ENCODE data around the gene YIPF4.
"Not testable (repeated sequence)": the region's sequence is repeated elsewhere in the genome, so short reads cannot be mapped to it uniquely, and the experiment has no call there.

The YIPF4 gene

DNA sequence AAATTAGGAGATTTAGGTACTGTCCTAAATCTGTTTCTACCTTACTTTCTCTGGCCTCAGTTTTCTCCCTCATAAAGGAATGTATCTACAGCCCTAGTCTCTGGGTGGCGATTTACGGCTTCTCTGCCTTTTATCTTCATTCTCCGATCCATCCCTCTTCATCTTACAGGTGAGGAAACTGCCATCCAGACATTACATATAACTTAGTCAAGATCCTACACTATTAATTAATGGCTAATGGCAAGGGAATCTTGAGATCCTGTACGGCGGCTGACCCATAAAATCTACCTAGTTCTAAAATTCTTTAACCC, 386 bp upstream of the YIPF4 start:
- in situ Hi-C loops (cut with HindIII; ENCODE audit: low pct_ligation_motif_present, low pct_unique_long_range_greater_than_20kb, low sequenced_read_pairs) = no loop called here

DNA sequence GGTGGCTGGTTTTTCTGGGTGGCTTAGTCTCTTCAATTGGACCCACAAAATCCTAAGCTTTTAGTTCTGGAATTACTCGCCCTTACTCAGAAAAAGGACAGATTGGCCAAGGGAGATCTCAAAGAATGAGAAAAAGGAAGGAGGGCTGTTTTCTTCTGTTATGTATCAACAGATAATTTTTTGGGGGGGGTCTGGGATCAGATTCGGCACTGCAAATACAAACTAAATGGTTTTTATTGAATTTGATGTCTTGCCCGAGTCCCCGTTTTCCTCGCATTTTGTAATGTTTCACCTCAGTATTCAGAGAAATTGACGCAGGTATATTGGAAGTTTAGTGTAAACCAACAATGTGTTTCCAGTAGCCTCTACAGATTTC, 762 bp downstream of the YIPF4 start:
- DNase-seq = no peak
- in situ Hi-C loops (cut with HindIII; ENCODE audit: low pct_ligation_motif_present, low pct_unique_long_range_greater_than_20kb, low sequenced_read_pairs) = no loop called here

More for the DNA sequence above, 386 bp upstream of the YIPF4 start:
- no peak for DNase-seq

- in situ Hi-C loops (cut with HindIII; ENCODE audit: low pct_ligation_motif_present, low pct_unique_long_range_greater_than_20kb, low sequenced_read_pairs) = no loop called here
- DNase-seq = no peak
Observed at GRCh38 chr2:32284321-32284720, 6.6 kb downstream of the YIPF4 start.

DNA sequence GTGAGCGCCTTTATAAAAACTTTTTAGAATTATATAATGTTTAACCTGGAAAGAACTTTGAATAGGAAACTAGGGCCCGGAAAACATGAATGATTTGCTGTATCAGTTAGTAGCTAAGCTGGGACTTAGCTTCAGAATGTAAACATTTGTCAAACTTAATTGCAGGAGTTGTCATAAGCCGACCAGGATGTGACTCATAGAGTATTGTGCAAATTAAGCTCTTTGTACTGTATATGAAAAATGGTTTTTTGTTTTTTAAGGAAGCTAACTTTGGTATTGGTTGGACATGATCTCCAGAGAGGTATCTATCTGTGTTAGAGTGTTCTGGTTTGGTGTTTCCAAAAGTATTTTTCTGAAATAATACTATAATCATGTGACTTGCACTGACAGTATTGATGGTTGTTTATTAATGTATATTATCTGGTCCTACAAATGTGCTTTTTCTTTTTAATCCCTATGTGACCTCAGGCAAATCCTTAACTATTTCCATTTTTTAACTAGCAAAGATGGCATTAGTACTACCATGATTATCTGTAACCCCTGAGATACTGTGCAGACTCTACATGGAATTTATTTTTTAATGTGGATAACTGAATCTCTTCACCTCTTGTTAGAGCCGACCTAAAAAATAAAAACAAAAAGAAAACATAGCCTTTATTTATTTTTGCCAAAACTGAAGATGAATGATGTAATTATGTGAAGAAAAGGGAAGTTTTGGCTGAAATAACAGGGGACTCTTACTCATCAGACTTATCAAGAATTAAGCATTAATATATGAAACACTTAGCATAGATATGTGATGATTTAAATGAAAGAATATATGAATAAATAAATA, 11.7 kb downstream of the YIPF4 start:
- in situ Hi-C loops (cut with HindIII; ENCODE audit: low pct_ligation_motif_present, low pct_unique_long_range_greater_than_20kb, low sequenced_read_pairs) = no loop called here

DNA sequence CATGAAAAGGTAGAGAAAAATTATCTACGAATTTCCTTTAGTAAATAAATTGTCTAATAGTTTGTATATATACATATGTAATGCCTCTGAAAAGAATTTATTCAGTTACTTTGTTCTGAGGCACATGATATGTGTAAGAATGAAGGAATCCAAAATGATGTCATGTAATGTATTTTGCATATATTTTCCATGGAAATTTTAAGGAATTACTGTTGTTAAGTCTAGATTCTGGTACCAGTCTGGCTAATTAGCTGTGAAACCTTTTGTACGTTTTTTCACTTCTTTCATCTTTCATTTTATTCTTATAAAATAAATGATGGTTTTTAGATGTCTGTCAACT, 12.3 kb downstream of the YIPF4 start:
- in situ Hi-C loops (cut with HindIII; ENCODE audit: low pct_ligation_motif_present, low pct_unique_long_range_greater_than_20kb, low sequenced_read_pairs) = no loop called here
- no peak for DNase-seq

More for the DNA sequence above, 11.7 kb downstream of the YIPF4 start:
- DNase-seq = no peak

DNA sequence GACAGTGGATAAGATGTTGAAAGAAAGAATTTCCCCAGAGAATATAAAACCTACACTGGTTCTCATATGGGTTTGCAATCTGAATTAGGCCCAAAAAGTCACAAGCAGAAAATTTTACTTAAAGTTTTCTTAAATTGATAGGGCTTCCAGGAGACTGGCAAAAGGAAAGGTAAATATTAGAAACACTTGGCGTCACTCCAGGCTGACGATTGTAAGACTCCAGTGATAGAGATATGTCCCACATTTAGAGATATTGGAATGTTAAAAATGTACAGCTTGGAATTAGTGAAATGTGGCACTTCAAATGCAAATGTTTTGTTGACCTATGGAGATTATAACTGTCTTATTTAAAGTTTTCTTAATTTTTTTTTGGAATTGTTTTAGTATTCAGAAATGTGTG, 14.0 kb downstream of the YIPF4 start:
- DNase-seq = no peak
- in situ Hi-C loops (cut with HindIII; ENCODE audit: low pct_ligation_motif_present, low pct_unique_long_range_greater_than_20kb, low sequenced_read_pairs) = no loop called here

DNA sequence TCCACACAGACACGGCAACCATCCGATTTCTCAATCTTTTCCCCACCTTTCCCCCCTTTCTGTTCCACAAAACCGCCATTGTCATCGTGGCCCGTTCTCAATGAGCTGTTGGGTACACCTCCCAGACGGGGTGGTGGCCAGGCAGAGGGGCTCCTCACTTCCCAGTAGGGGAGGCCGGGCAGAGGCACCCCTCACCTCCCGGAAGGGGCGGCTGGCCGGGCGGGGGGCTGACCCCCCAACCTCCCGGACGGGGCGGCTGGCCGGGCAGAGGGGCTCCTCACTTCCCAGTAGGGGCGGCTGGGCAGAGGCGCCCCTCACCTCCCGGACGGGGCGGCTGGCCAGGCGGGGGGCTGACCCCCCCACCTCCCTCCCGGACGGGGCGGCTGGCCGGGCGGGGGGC, 15.8 kb downstream of the YIPF4 start:
- in situ Hi-C loops (cut with HindIII; ENCODE audit: low pct_ligation_motif_present, low pct_unique_long_range_greater_than_20kb, low sequenced_read_pairs) = not testable (repeated sequence)

DNA sequence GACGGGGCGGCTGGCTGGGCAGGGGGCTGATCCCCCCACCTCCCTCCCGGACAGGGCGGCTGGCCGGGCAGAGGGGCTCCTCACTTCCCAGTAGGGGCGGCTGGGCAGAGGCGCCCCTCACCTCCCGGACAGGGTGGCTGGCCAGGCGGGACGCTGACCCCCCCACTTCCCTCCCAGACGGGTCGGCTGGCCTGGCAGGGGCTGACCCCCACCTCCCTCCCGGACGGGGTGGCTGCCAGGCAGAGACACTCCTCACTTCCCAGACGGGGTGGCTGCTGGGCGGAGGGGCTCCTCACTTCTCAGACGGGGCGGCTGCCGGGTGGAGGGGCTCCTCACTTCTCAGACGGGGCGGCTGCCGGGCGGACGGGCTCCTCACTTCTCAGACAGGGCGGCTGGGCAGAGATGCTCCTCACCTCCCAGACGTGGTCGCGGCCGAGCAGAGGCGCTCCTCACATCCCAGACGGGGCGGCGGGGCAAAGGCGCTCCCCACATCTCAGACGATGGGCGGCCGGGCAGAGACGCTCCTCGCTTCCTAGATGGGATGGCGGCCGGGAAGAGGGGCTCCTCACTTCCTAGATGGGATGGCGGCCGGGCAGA, 16.4 kb downstream of the YIPF4 start:
- DNase-seq; in situ Hi-C loops (cut with HindIII; ENCODE audit: low pct_ligation_motif_present, low pct_unique_long_range_greater_than_20kb, low sequenced_read_pairs): not testable (repeated sequence)

More for the DNA sequence above, 15.8 kb downstream of the YIPF4 start:
- not testable (repeated sequence) for DNase-seq

- DNase-seq = no peak
- in situ Hi-C loops (cut with HindIII; ENCODE audit: low pct_ligation_motif_present, low pct_unique_long_range_greater_than_20kb, low sequenced_read_pairs) = no loop called here
Observed at GRCh38 chr2:32310577-32310976, 32.9 kb downstream of the YIPF4 start.

DNA sequence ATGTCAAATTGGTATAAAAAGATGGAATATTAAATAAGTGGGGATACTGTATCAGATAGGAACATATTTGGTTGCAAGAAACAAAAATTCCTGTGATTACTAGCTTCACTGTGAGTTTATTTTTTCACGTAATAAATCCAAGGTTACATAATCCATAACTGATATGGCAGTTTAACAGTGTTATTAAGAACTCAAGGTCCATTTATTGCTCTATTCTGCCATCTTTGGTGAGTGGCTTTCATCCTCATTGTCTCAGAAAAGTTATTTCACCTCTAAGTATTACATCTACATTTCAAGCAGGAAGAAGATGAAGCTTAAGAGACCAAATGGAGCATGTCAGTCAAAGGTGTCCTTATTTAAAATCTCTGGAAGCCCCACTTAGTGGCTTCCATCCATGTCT, 37.2 kb downstream of the YIPF4 start:
- no peak for DNase-seq
- in situ Hi-C loops (cut with HindIII; ENCODE audit: low pct_ligation_motif_present, low pct_unique_long_range_greater_than_20kb, low sequenced_read_pairs) = no loop called here

DNA sequence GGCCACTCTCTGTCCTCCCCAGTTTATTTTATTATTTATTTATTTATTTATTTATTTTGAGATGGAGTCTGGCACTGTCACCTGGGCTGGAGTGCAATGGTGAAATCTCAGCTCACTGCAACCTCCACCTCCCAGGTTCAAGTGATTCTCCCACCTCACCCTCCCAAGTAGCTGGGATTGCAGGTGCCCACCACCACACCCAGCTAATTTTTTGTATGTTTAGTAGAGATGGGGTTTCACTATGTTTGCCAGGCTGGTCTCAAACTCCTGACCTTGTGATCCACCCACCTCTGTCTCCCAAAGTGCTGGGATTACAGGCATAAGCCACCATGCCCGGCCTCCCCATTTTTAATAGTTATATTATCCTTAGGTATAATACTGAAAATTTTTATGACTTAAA, 51.0 kb downstream of the YIPF4 start:
- DNase-seq; in situ Hi-C loops (cut with HindIII; ENCODE audit: low pct_ligation_motif_present, low pct_unique_long_range_greater_than_20kb, low sequenced_read_pairs): not testable (repeated sequence)

- DNase-seq; in situ Hi-C loops (cut with HindIII; ENCODE audit: low pct_ligation_motif_present, low pct_unique_long_range_greater_than_20kb, low sequenced_read_pairs): not testable (repeated sequence)
Observed at GRCh38 chr2:32329180-32329980, 51.7 kb downstream of the YIPF4 start.

DNA sequence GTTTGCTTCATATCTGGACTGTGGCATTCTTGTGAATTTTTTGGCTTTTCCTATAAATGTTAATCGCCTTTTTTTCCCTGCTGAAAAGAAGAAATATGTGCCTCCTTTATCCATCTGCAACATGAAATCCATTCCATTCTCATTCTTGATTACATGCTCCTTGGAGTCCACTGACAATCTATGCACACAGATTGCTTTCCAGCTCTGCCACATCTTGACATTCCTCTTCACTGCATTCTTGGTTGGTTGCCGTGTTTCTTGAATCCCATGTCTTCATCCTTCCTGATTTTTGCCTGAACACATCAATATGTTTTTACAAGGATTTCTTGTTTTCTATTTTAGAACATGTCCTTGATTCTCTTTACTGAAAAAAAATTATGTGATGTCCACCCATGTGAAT, 52.4 kb downstream of the YIPF4 start:
- DNase-seq = no peak

DNA sequence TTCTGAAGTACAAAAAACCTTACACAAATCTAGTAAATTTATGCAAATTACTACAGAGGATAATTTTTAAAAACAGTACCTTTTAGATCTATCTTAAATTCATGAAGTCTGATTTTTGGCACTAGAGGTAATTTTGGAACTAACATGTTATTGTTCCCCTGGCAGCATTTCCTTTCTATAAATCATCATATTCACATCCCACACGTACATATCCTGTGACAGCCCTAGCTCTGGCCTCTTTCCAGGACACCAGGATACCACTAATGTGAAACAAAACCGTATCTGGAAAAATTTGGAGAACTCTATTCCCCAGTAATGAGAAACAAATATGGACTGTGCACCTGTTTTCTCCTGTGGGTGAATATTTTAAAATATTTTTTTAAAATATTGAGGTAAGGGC, 65.1 kb downstream of the YIPF4 start:
- in situ Hi-C loops (cut with HindIII; ENCODE audit: low pct_ligation_motif_present, low pct_unique_long_range_greater_than_20kb, low sequenced_read_pairs) = no loop called here
- no peak for DNase-seq

More for the DNA sequence above, 52.4 kb downstream of the YIPF4 start:
- in situ Hi-C loops (cut with HindIII; ENCODE audit: low pct_ligation_motif_present, low pct_unique_long_range_greater_than_20kb, low sequenced_read_pairs) = no loop called here

DNA sequence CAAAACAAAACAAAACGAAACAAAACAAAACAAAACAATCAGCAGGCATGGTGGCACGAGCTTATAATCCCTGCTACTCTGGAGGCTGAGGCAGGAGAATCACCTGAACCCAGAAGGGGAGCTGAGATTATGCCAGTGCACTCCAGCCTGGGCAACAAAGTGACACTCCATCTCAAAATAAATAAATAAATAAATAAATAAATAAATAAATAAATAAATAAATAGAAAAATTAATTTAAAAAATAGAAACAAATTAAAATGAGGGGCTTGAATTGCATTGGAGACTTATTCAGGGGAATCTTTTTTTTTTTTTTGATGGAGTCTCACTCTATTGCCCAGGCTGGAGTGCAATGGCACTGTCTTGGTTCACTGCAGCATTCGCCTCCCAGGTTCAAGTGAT, 73.1 kb downstream of the YIPF4 start:
- DNase-seq; in situ Hi-C loops (cut with HindIII; ENCODE audit: low pct_ligation_motif_present, low pct_unique_long_range_greater_than_20kb, low sequenced_read_pairs): not testable (repeated sequence)

DNA sequence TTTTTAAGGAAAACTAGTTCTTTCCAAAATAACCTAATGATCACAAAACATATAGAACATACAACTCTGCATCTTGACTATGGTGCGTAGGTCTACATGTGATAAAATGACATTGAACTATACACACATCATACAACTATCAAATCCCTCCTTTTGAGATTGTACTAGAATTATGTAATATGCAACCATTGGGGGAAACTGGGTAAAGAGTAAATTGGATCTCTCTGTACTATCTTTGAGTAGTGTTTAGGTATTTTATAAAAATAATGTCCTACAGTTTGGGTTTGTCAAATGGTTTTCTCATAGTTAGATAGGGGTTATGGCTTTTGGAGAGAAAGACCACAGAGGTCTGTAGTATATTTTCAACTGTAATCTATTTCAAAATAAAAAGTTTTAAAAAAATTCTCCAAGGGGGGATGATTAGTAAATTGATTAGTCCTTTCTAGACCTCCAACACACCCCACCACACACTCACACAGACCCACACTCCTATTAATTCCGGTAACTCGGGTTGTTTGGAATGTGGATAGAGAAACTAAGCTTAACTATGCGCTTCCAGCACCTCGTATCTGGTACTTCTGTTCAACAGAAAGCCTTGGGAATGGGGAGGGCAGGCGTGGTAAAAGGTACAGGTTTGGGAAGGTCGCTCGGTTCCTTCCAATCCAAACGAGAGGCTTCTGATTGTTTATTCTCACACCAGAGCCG, 78.4 kb downstream of the YIPF4 start:
- DNase-seq = no peak
- in situ Hi-C loops (cut with HindIII; ENCODE audit: low pct_ligation_motif_present, low pct_unique_long_range_greater_than_20kb, low sequenced_read_pairs) = no loop called here

DNA sequence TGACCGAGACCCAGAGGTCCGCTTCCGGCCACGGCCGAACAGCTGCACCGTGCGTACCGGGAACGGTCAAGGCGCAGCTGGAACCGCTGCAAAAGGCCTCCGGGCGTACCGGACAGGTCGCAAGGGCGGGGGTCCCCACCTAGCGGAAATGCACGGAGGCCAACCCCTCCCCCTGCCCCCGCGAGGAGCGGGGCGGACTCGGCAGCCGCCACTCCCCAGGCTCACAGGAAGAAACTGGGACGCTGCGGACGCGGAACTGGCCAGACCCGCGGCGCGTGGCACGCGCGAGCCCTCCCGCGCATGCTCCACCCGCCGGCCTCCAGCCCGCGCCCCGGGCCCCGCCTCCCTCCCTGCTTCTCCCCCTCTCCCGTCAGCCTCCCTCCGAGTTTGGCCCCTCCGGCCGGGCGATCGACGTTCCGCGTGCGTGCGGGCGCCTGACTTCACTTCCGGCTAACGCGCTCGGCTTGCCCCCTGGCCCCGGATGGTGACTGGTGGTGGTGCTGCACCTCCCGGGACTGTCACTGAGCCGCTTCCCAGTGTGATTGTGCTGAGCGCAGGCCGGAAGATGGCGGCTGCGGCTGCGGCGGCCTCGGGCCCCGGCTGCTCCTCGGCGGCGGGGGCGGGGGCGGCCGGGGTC, 79.1 kb downstream of the YIPF4 start, which contains the start of gene BIRC6:
BIRC6 (plus strand) TSS at position 343 of the 637 bp plus-strand sequence; CDS start at position 482, 139 bp downstream.
- in situ Hi-C loops (cut with HindIII; ENCODE audit: low pct_ligation_motif_present, low pct_unique_long_range_greater_than_20kb, low sequenced_read_pairs) = no loop called here

DNA sequence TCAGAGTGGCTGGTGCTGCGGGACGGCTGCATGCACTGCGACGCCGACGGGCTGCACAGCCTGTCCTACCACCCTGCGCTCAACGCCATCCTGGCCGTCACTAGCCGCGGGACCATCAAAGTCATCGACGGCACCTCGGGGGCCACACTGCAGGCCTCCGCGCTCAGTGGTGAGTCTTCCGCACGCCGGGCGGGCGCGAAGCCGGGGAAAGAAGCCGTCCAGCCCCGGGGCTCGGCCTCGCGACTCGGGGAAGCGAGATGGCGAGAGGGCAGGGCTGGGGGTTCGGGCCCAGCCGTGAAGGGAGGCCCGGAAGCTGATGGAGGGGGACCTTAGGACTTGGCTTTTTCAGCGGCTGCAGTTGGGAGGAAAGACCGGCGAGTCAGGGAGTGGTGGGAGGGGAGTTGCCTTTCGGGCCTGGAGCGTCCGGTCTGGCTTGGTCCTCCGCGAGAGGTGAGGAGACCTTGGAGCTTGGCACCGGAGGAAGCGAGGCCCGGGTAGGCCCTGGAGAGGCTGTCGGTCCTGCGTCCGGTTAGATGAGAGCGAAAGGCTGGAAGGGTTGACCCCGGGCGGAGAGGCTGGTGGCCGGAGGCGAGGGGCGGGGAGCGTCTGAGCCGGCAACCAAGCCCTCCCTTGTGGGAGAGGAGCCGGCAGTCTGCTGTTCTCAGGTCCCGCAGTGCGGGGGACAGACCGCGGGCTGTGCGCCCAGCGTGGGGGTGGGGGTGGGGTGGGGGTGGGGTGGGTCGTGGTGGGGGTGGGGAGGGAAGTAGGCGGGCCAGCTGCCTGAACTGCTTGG, 79.8 kb downstream of the YIPF4 start:
- peak; percentile 60 for DNase-seq
- in situ Hi-C loops (cut with HindIII; ENCODE audit: low pct_ligation_motif_present, low pct_unique_long_range_greater_than_20kb, low sequenced_read_pairs) = no loop called here

More for the DNA sequence above, 79.1 kb downstream of the YIPF4 start, which contains the start of gene BIRC6:
- DNase-seq = peak; percentile 98

Data from ACHN (cell line).